ENCODE measurements around the gene GJA4. TPM values are rescaled to one million over a fixed set of nuclear protein-coding genes. Genes with fewer than 3 reads are reported as not detected.

The GJA4 gene
- total and polyA plus RNA-seq, 2 donors (not counting 1 experiment from before 2014, with no cell fraction given): not detected

DNA sequence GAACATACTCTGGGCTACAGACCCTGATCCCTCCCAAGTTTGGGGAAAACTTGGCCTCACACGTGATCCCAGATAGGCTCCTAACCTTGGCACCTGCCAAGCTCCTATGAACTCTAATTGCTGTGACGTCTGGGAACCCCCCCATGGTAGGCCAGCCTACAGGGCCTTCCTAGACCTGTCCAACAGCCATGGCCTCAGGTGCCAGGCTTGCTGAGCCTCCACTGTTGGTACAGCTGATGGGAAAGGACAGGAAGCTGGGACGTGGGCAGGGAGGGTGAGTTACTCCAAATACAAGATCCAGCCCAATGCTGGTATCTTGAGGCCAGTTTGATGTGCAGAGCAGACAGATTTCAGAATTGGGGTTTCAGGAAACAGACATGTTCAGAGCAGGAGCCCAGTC is 47.6 kb downstream of the GJA4 start:
- no peak for DNase-seq (ENCODE audit: low read depth in 2 of 2)
- H4K20me1 ChIP-seq (ENCODE audit: control insufficient read depth, extremely low read depth, insufficient read depth, low read length): no peaks in the 10 kb centered on the region
- H2AFZ ChIP-seq (ENCODE audit: low read length): no peak overlapping the region

DNA sequence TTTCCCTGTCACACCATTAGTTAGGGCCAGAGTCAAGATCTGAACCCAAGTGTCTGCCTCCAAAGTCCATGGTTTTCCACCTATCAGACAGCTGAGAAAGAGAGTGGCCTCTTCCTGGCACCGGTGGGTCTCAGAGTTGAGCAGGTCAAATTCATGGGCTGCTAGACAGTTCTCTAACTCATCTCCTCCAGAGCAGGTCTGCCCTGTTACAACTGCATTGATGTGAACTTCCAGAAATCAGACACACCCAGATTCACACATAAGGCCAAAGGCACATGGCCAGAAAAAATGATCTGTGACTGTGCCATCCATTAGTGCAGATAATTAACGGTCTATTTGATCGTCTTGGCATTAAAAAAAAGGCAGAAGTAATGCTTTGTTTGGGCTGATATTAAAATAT is 49.3 kb downstream of the GJA4 start:
- H3K4me3 ChIP-seq (replicated peaks in 1 of 4; ENCODE audit: control extremely low read depth in 1 of 4, insufficient read depth in 1 of 4, low read depth in 3 of 4, low read length in 4 of 4): no peak overlapping the region
- no peak for TF ChIP-seq EZH2 (IDR thresholded peaks at IDR 0.05; ENCODE audit: low read length, missing control alignments)
- TF ChIP-seq, protein P1, sequence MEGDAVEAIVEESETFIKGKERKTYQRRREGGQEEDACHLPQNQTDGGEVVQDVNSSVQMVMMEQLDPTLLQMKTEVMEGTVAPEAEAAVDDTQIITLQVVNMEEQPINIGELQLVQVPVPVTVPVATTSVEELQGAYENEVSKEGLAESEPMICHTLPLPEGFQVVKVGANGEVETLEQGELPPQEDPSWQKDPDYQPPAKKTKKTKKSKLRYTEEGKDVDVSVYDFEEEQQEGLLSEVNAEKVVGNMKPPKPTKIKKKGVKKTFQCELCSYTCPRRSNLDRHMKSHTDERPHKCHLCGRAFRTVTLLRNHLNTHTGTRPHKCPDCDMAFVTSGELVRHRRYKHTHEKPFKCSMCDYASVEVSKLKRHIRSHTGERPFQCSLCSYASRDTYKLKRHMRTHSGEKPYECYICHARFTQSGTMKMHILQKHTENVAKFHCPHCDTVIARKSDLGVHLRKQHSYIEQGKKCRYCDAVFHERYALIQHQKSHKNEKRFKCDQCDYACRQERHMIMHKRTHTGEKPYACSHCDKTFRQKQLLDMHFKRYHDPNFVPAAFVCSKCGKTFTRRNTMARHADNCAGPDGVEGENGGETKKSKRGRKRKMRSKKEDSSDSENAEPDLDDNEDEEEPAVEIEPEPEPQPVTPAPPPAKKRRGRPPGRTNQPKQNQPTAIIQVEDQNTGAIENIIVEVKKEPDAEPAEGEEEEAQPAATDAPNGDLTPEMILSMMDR (conservative IDR thresholded peaks at IDR 0.05 in 1 of 2, IDR thresholded peaks at IDR 0.05 in 1 of 2; ENCODE audit: low read depth in 1 of 2, low read length in 2 of 2): no peak
- no peaks in the 10 kb centered on the region for H4K20me1 ChIP-seq (ENCODE audit: control insufficient read depth, extremely low read depth, insufficient read depth, low read length)
- H3K36me3 ChIP-seq (ENCODE audit: control insufficient read depth, insufficient read depth, low read length): no peaks in the 10 kb centered on the region
- no peaks in the 10 kb centered on the region for H3K9me3 ChIP-seq (ENCODE audit: control insufficient read depth, insufficient read depth, low read depth, low read length)
- H3K4me2 ChIP-seq (ENCODE audit: extremely low read depth, insufficient read depth, low read length): no peak overlapping the region
- no peak for DNase-seq (ENCODE audit: low read depth in 2 of 2)
- no peaks in the 10 kb centered on the region for H3K27me3 ChIP-seq (ENCODE audit: control insufficient read depth, insufficient read depth, low read length)
- no peak overlapping the region for H3K9ac ChIP-seq (ENCODE audit: insufficient read depth, low read length)
- H3K79me2 ChIP-seq (ENCODE audit: control insufficient read depth, insufficient read depth, low read length): no peaks in the 10 kb centered on the region
- H3K4me1 ChIP-seq (ENCODE audit: control insufficient read depth, extremely low read depth, insufficient read depth, low read length): no peaks in the 10 kb centered on the region
- no peak overlapping the region for H3K27ac ChIP-seq (ENCODE audit: insufficient read depth, low read length)
- no peak overlapping the region for H2AFZ ChIP-seq (ENCODE audit: low read length)

More for the DNA sequence above, 47.6 kb downstream of the GJA4 start:
- H3K4me3 ChIP-seq (replicated peaks in 1 of 4; ENCODE audit: control extremely low read depth in 1 of 4, insufficient read depth in 1 of 4, low read depth in 3 of 4, low read length in 4 of 4): no peak overlapping the region
- H3K4me1 ChIP-seq (ENCODE audit: control insufficient read depth, extremely low read depth, insufficient read depth, low read length): no peaks in the 10 kb centered on the region
- H3K4me2 ChIP-seq (ENCODE audit: extremely low read depth, insufficient read depth, low read length): no peak overlapping the region
- H3K27me3 ChIP-seq (ENCODE audit: control insufficient read depth, insufficient read depth, low read length): no peaks in the 10 kb centered on the region
- no peaks in the 10 kb centered on the region for H3K9me3 ChIP-seq (ENCODE audit: control insufficient read depth, insufficient read depth, low read depth, low read length)
- H3K36me3 ChIP-seq (ENCODE audit: control insufficient read depth, insufficient read depth, low read length): no peaks in the 10 kb centered on the region
- H3K27ac ChIP-seq (ENCODE audit: insufficient read depth, low read length): no peak overlapping the region
- no peaks in the 10 kb centered on the region for H3K79me2 ChIP-seq (ENCODE audit: control insufficient read depth, insufficient read depth, low read length)
- H3K9ac ChIP-seq (ENCODE audit: insufficient read depth, low read length): no peak overlapping the region
- TF ChIP-seq, protein P1 (conservative IDR thresholded peaks at IDR 0.05 in 1 of 2, IDR thresholded peaks at IDR 0.05 in 1 of 2; ENCODE audit: low read depth in 1 of 2, low read length in 2 of 2): no peak
- TF ChIP-seq EZH2 (IDR thresholded peaks at IDR 0.05; ENCODE audit: low read length, missing control alignments): no peak

DNA sequence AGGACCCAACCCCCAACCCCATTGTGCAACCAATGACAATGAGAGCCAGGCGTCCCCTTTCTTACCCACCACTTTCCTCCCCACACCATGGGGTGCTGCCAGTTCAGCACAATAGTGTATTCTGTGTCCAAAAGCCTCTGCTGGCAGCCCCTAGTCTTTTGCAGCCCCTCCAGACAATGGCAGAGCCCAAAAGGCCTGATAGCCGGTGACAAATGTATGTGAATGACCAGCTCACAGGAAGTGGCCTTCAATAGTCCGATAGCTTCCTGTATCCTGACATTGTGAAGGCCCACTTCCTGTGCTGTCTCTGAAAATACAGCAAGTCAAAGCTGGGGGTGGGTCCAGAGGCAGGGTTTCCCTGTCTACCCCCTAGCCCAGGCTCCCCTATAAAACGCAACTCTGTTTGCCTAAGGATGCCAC is 50.2 kb downstream of the GJA4 start:
- Histone ChIP-seq H4K20me1 (ENCODE audit: control insufficient read depth, extremely low read depth, insufficient read depth, low read length) (no peaks in the 10 kb centered on the region), H3K9ac (ENCODE audit: insufficient read depth, low read length) (no peak overlapping the region), H3K4me3 (replicated peaks in 1 of 4; ENCODE audit: control extremely low read depth in 1 of 4, insufficient read depth in 1 of 4, low read depth in 3 of 4, low read length in 4 of 4) (no peak overlapping the region), H3K9me3 (ENCODE audit: control insufficient read depth, insufficient read depth, low read depth, low read length) (no peaks in the 10 kb centered on the region), H3K4me2 (ENCODE audit: extremely low read depth, insufficient read depth, low read length) (no peak overlapping the region), H3K27me3 (ENCODE audit: control insufficient read depth, insufficient read depth, low read length) (no peaks in the 10 kb centered on the region), H3K27ac (ENCODE audit: insufficient read depth, low read length) (no peak overlapping the region), H2AFZ (ENCODE audit: low read length) (no peak overlapping the region), H3K36me3 (ENCODE audit: control insufficient read depth, insufficient read depth, low read length) (no peaks in the 10 kb centered on the region), H3K79me2 (ENCODE audit: control insufficient read depth, insufficient read depth, low read length) (no peaks in the 10 kb centered on the region), H3K4me1 (ENCODE audit: control insufficient read depth, extremely low read depth, insufficient read depth, low read length) (no peaks in the 10 kb centered on the region)
- no peak for TF ChIP-seq EZH2 (IDR thresholded peaks at IDR 0.05; ENCODE audit: low read length, missing control alignments)
- TF ChIP-seq, protein P1 (conservative IDR thresholded peaks at IDR 0.05 in 1 of 2, IDR thresholded peaks at IDR 0.05 in 1 of 2; ENCODE audit: low read depth in 1 of 2, low read length in 2 of 2): no peak
- DNase-seq (ENCODE audit: low read depth in 2 of 2): no peak

Data from fibroblast of lung (primary cell).